ENCODE data around the gene PLK2.

DNA sequence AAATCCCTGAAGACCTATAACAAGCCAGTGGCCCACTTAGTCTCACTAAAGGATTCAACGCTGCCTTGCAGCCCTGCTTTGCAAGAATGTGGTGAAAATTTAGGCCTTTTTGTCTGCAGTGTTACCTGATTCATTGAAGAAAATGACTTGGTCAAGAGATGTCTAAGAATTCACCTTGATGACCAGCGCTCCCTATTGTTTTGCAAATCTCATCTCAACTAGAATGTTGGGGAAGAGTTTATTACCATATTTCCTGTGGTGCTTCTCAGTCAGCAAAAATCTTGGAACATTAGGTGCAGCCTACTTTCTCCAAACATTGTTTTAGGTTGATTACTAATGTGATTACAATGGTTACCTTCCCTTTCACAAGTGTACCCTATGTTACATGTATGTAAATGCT, 53.5 kb downstream of the PLK2 start:
- no peak for TF ChIP-seq GATA2 (IDR thresholded peaks at IDR 0.05; ENCODE audit: low read depth, low read length)
- no peak for TF ChIP-seq GATA3 (IDR thresholded peaks at IDR 0.05; ENCODE audit: low read depth, low read length)
